ENCODE results near the gene ANO2.

The ANO2 gene

DNA sequence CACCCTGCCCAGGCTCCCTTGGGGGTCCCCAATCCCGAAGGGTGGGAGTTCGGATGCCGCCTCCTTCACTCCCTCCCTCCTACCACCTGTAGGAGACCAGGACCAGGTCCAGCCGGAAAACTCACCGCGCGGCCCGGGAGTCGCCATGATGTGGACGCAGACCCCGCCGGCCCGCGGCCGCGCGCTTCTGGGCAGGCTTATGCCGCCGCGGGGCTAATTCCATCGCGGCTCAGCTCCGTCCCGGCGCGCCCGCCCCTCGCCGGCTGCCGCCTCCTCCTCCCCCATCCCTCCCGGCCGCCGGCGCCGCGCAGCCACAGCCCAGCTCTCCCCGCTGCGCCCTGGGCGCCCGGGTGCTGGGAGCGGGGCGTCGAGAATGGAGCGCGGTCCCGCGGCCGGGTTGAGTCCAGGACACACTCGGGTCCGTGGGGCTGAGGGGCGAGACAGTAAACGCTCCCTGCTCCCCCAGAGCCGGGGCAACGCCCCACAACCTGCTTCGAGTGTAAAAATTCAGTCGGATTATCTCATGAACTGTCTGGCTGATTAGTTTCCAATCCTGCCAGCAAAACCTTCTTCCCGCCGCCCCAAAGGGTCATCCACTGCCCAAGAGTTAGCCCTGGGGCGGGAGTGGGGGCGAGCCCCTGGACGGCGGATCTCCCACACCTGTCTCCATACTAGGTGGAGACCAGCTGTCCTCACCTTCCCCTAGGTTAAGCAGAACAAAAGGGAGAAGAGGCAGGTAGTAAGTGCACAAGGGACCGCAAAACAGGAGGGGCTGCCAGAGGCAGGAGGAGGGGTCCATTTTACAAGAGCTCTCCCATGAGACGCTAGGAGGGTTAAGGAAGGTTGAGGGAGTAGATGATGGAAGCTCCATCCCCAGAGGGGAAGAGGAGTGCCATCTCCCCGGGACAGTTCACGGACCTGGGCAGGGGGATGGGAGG lies at the start of gene ANO2:
Gene ANO2 (minus strand): TSS at position 189 of the 938 bp plus-strand sequence. CDS start 42 bp downstream, at position 147.
- ATAC-seq: peak; percentile 35
- DNase-seq: no peak
- H3K9me3 Mint-ChIP-seq: no peaks in the 10 kb centered on the region
- peak within 1 kb of the TSS in 1 of 2 donors; percentile 30 for H3K27ac Mint-ChIP-seq
- H3K27me3 Mint-ChIP-seq: peaks cover 87% of the 10 kb centered on the region
- no peaks in the 10 kb centered on the region for H3K4me1 Mint-ChIP-seq
- peak within 1 kb of the TSS in 1 of 2 donors; percentile 67 for H3K4me3 Mint-ChIP-seq

GRCh38 chr12:5989621-5990020 lies 44.6 kb upstream of the ANO2 start:
- Mint-ChIP-seq H3K27me3 (peaks cover 8% of the 10 kb centered on the region), H3K4me1 (peaks cover 4% of the 10 kb centered on the region), H3K9me3 (no peaks in the 10 kb centered on the region), H3K27ac (no peak overlapping the region), H3K4me3 (no peak overlapping the region)
- ATAC-seq (no peak), DNase-seq (no peak)

GRCh38 chr12:5988659-5989116 lies 43.6 kb upstream of the ANO2 start:
- DNase-seq (peak; percentile 75), ATAC-seq (peak; percentile 94)
- Mint-ChIP-seq H3K27me3 (peaks cover 8% of the 10 kb centered on the region), H3K27ac (no peak overlapping the region), H3K4me3 (no peak overlapping the region), H3K4me1 (peaks cover 4% of the 10 kb centered on the region), H3K9me3 (no peaks in the 10 kb centered on the region)

GRCh38 chr12:5988088-5988487 lies 43.0 kb upstream of the ANO2 start:
- DNase-seq (no peak), ATAC-seq (no peak)
- H3K4me3 Mint-ChIP-seq: no peak overlapping the region
- no peaks in the 10 kb centered on the region for H3K9me3 Mint-ChIP-seq
- peaks cover 8% of the 10 kb centered on the region for H3K27me3 Mint-ChIP-seq
- no peak overlapping the region for H3K27ac Mint-ChIP-seq
- H3K4me1 Mint-ChIP-seq: peaks cover 4% of the 10 kb centered on the region

DNA sequence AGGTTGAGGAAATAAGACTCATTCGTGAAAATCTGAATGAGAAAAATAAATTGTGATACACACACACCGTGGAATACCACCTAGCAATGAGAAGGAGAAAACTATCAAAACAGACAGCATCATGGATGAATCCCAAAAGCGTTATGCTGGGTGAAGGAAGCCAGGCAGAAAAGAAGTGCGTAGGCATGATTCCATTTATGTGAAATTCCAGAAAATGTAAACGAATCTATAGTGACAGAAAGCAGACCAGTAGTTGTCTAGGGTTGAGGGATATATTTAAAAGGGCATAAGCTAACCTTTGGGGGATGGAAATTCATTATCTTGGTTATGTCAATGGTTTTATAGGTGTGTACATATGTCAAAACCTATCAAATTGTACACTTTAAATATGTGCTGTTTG lies 42.5 kb upstream of the ANO2 start:
- Mint-ChIP-seq H3K4me3 (no peak overlapping the region), H3K9me3 (no peaks in the 10 kb centered on the region), H3K27ac (no peak overlapping the region), H3K4me1 (peaks cover 4% of the 10 kb centered on the region), H3K27me3 (peaks cover 8% of the 10 kb centered on the region)
- ATAC-seq (no peak), DNase-seq (no peak)

- no peak for DNase-seq
- H3K4me1 Mint-ChIP-seq: peaks cover 4% of the 10 kb centered on the region
- no peaks in the 10 kb centered on the region for H3K9me3 Mint-ChIP-seq
- peaks cover 8% of the 10 kb centered on the region for H3K27me3 Mint-ChIP-seq
- ATAC-seq: no peak
- no peak overlapping the region for H3K4me3 Mint-ChIP-seq
- no peak overlapping the region for H3K27ac Mint-ChIP-seq
Observed at GRCh38 chr12:5985471-5985870, 40.4 kb upstream of the ANO2 start.

DNA sequence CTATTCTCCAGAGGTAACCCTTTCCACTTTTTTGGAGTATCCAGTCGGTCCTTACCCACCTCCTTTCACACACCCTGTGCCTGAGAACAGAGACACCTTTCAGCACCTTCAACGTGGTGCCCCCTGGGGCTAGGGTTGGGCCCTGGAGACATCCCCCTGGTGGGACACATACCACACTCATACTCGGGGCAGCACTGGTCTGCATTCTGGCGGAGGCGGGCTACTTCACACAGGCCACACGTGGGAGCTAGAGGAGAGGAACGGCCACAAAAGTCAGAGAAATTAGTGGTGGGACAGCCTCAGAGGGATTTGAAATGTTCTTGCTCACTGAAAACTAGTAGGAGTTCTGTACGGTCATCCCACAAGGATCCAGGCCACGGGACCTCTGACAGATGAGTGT lies 39.8 kb upstream of the ANO2 start:
- no peak overlapping the region for H3K4me3 Mint-ChIP-seq
- H3K27me3 Mint-ChIP-seq: peaks cover 8% of the 10 kb centered on the region
- no peak overlapping the region for H3K27ac Mint-ChIP-seq
- no peaks in the 10 kb centered on the region for H3K9me3 Mint-ChIP-seq
- peaks cover 4% of the 10 kb centered on the region for H3K4me1 Mint-ChIP-seq
- ATAC-seq (no peak), DNase-seq (no peak)

DNA sequence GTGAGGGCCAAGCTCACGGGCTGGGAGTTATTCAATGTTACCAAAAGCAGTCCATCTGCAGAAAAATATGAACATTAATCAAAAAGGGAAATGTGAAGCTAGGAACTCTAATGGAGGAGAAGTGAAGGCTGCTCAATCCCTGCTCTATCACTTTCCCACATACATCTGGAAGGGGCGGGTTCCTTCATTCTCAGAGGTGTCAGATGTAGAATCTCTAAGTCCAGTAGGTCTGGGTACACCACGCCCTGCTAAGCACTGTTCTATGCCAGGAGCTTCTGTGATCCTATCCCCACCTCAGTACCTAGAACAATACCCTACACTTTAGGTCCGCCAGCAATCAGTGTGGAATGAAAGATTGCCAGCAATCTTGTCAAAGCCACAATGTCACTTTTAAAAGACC lies 37.0 kb upstream of the ANO2 start:
- ATAC-seq (no peak), DNase-seq (no peak)
- H3K27ac Mint-ChIP-seq: no peak overlapping the region
- no peak overlapping the region for H3K4me3 Mint-ChIP-seq
- no peaks in the 10 kb centered on the region for H3K4me1 Mint-ChIP-seq
- H3K27me3 Mint-ChIP-seq: no peaks in the 10 kb centered on the region
- H3K9me3 Mint-ChIP-seq: no peaks in the 10 kb centered on the region

GRCh38 chr12:5977556-5977955 lies 32.5 kb upstream of the ANO2 start:
- Mint-ChIP-seq H3K27ac (peak overlapping the region in 1 of 2 donors; percentile 5), H3K27me3 (peaks cover 13% of the 10 kb centered on the region), H3K9me3 (no peaks in the 10 kb centered on the region), H3K4me1 (no peaks in the 10 kb centered on the region), H3K4me3 (no peak overlapping the region)
- DNase-seq (no peak), ATAC-seq (no peak)

- DNase-seq (no peak), ATAC-seq (no peak)
- Mint-ChIP-seq H3K27me3 (peaks cover 13% of the 10 kb centered on the region), H3K4me1 (no peaks in the 10 kb centered on the region), H3K9me3 (no peaks in the 10 kb centered on the region), H3K4me3 (no peak overlapping the region), H3K27ac (no peak overlapping the region)
Observed at GRCh38 chr12:5976711-5977110, 31.7 kb upstream of the ANO2 start.

DNA sequence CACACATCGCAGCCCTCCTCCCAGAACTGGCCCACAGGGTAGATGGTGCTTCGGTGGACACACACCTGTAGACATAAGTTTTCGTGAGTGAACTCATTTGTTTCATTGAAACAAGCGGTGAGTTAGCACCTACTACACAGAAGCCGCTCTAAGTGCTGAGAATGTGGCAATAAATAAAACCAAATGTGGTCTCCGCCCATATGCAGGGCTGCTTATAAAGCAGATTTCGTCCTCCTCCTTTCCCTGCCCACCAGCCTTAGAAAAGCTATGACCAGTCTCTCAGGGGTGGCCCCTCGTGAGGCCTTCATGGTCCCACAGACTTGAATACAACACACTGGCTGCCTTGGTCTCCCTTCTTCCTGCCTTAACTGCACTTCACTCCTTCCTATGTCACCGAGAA lies 31.1 kb upstream of the ANO2 start:
- ATAC-seq: no peak
- H3K9me3 Mint-ChIP-seq: no peaks in the 10 kb centered on the region
- peak overlapping the region in 1 of 2 donors; percentile 10 for H3K27ac Mint-ChIP-seq
- peaks cover 13% of the 10 kb centered on the region for H3K27me3 Mint-ChIP-seq
- no peak for DNase-seq
- H3K4me1 Mint-ChIP-seq: no peaks in the 10 kb centered on the region
- no peak overlapping the region for H3K4me3 Mint-ChIP-seq

DNA sequence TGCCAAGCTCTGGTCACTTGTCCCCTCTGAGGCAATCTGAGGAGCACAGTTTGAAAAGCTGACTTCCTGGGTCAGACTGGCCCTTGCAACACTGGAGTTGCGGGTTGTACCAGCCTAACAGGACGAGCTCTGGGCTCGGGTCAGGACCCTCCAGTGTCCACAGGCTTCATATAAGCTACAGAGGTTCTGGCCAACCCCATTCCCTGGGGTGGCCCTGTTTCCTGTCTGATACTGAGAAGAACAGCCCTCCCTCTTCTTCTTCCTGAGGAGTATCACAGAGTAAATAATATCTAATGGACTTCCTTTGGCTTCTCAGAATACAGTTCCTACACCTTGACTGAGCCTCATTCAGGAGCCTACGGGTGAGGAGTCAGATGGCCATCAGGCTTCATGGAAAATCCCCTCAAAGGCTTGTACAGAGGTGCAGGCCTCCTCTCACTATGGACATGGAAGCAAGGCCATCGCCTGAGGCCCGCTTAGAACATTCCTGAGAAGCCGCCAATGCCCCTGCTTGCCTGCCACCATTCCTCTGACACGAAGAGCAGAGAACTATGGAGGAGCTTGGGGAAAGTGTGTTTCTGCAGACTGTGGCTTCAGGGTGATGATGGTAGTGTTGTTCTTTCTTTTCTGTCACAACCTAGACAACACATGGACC lies 28.5 kb upstream of the ANO2 start:
- H3K4me1 Mint-ChIP-seq: no peaks in the 10 kb centered on the region
- H3K9me3 Mint-ChIP-seq: no peaks in the 10 kb centered on the region
- DNase-seq (no peak), ATAC-seq (no peak)
- no peak overlapping the region for H3K27ac Mint-ChIP-seq
- no peak overlapping the region for H3K4me3 Mint-ChIP-seq
- peaks cover 13% of the 10 kb centered on the region for H3K27me3 Mint-ChIP-seq

DNA sequence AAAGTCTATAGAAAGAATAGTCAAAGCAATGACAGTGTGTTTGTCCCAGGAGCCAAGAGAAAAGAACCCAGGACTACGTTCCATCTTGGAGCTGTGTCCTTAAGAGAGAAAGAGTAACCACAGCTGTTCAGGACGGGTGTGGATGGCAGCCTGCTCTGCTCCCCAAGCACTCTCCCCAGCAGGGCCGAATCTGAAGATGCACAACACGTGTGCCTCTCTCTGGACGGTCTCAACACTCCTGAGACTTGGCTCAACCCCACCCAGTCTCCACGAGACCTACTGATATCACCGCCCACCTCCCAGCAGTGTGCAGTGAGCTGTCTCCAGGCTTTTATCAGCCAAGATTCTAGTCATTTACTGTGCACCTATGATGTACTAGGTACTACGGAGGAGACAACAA lies 27.3 kb upstream of the ANO2 start:
- ATAC-seq (no peak), DNase-seq (no peak)
- no peaks in the 10 kb centered on the region for H3K4me1 Mint-ChIP-seq
- no peak overlapping the region for H3K27ac Mint-ChIP-seq
- H3K27me3 Mint-ChIP-seq: peaks cover 13% of the 10 kb centered on the region
- no peaks in the 10 kb centered on the region for H3K9me3 Mint-ChIP-seq
- no peak overlapping the region for H3K4me3 Mint-ChIP-seq

DNA sequence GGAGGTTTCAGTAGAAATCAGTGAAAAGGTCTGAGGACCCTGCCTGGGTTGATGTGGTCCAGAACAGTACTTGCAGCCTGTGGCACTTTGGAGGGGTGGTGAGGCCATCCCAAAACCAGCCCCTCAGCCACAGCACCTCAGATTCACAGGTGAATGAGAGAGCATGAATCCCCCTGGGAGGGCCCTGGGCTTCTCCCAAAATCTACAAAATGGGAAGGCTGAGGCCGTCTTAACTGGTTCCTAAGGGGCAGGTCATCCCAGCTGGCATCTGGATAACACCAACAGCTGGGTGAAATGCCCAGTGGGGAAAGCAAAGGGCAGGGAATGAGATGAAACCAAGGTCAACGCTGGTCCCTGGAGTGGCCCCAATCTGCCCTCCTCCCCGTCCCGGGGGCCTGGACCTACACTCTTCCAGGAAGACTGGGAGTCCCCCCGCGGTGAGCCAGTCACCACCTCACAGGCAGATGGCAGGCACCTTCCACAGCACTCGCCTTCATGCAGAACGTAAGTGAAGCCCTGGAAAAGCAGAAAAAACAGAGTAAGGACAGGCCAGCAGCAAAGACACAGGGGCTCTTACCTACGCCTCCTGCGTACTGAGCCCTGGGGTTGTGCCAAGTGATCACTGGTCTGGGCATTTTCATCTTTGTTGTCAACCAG lies 26.3 kb upstream of the ANO2 start:
- Mint-ChIP-seq H3K4me3 (no peak overlapping the region), H3K27ac (no peak overlapping the region), H3K4me1 (no peaks in the 10 kb centered on the region), H3K27me3 (peaks cover 13% of the 10 kb centered on the region), H3K9me3 (no peaks in the 10 kb centered on the region)
- DNase-seq (no peak), ATAC-seq (no peak)

- Mint-ChIP-seq H3K27ac (no peak overlapping the region), H3K9me3 (no peaks in the 10 kb centered on the region), H3K27me3 (peaks cover 1% of the 10 kb centered on the region), H3K4me1 (no peaks in the 10 kb centered on the region), H3K4me3 (no peak overlapping the region)
- DNase-seq (no peak), ATAC-seq (no peak)
Observed at GRCh38 chr12:5969974-5970690, 25.1 kb upstream of the ANO2 start.

All from stimulated activated naive CD8-positive, alpha-beta T cell treated with anti-CD3 and anti-CD28 coated beads, Interleukin-15, amount 100 ng/mL, for 72 hours (primary cell).